Measurements from ENCODE around the gene RC3H1.

RC3H1 gene

DNA sequence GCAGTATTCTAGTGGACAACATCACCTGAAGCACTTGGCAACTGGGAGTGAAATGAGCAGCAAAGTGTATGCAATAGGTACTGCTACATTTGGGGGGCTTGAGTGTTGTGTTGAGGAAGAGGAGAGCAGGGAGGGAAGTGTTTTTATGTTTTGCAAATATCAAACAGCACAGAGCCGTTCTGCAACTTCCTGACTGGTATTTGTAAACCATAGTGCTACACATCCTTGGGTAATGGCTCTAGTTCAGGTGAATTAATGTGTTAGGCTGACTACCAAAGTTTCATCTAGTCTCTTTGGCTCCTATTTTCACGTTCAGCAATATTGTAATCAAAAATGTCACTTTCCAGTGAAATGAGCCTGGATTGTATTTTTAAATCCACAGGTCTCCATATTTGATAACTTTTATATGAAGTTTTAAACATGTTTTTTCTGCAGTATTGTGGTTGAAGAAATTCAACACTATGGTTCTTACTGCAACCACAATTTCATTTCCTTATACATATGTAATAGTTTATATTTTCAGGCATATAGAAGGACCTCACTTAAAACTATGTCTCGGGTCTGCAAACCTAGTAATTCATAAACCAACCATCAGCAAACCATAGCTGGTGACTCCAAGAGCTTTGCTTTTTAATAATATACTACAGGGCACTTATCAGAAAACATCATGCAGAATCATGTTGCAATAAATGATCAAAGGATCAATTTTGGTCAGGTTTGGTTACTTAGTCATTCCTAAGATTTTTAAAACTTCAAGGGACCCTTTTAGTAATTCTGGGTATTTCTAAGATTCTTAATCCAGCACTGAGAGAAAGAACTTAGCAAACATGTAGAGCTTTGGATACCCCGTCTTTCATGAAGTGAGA is 135.2 kb downstream of the RC3H1 start:
- in situ Hi-C loops (cut with MboI; ENCODE audit: low sequenced_read_pairs), result no loop called here

DNA sequence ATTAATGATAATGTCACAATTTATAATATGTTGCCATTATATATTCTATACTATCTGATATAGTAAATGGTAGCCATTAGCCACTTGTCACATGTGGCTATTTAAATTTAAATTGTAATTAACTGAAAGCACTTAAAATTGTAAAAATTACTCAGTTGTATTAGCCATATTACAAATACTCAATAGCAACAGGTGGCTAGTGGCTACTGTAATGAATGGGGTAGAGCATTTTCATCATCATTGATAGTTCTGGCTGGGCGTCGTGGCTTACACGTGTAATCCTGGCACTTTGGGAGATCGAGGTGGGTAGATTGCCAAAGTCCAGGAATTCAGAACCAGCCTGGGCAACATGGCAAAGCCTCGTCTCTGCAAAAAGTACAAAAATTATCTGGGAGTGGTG is 137.5 kb downstream of the RC3H1 start:
- in situ Hi-C loops (cut with MboI; ENCODE audit: low sequenced_read_pairs), result no loop called here

All from hTERT RPE-1 (cell line).